ENCODE results near the gene ITPR3. TPM values are rescaled to one million over a fixed set of nuclear protein-coding genes. Genes with fewer than 3 reads are reported as not detected.

ITPR3 gene
- total RNA-seq, result 13.8 TPM

DNA sequence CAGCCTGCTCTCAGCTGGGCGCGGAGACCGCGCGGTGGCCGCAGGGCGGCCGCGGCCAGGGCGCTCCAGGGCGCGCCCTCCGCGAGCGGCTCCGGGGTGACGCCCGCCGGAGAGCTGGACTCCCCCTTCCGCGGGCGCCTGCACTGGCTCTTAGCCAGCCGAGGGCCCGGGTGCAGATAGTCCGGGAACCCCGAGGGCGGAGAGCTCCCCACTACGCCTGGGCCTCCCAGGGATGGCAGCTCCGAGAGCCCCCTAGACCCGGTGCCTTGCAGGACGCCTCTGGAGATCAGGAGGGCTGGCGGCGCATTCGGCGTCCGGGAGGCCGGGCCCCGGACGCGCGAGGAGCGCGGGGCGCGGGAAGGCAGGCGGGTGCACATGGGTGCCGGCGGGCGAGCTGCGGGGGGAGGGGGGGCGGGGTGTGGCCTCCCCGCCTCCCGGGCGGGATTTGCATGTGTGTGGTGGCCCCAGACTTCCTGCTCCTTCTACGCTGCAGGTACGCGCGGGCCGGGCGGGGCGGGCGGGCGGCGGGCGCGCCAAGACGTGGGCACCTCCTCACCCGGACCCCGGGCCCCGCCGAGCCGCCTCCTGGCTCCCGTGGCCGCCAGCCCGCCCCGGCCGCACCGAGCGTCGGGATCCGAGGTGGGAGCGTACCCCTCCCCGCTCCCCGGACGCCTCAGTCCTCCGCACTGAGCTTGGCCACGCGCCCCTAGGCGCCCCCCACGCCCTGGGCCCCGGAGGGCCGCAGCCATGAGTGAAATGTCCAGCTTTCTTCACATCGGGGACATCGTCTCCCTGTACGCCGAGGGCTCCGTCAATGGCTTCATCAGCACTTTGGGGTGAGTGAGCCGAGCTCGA, at the start of gene ITPR3:
Gene ITPR3 (plus strand): TSS at position 467 of the 855 bp plus-strand sequence. CDS start 281 bp downstream, at position 748.

DNA sequence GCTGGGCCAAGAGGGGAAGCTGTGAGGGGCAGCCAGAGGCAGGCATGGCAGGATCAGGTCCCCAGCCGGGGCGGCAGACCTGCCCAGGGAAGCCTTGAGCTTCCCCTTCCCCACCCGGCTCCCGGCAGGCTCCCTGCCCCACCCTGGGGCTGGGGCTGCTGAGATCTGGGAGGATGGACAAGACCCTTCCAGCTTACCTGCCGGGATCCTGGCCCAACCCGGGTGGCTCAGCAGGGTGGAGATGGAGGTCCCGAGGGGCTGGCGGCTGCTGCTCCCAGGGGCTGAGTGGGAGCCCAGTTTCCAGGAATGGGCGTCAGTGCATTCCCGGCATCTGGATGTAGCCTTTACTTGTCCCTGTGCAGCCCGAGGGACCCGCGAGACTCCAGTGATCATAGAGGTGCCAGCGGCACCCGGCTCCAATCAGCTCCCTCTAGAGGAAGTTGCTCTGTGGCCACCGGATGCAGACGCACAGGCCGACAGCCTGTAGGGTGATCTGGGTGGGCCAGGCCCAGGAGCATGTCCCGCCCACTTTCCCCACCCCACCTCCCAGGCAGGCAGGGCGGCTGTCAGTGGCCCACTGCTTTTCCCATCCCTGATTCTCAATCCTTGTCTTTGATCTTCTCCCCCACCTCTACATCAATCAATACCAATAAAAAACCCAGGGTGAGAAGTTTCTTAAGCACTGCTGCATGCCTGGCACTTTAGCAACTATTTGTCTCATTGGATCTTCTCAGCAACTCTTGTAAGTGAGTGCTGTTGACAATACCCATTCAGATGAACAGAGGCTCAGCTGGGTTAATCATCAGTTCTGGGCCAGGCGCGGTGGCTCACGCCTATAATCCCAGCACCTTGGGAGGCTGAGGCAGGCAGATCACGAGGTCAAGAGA, 41.1 kb upstream of the ITPR3 start, which contains the start of gene BAK1:
Gene BAK1 (minus strand): TSS at position 449 of the 887 bp plus-strand sequence. CDS start 2,672 bp downstream, outside the sequence.

DNA sequence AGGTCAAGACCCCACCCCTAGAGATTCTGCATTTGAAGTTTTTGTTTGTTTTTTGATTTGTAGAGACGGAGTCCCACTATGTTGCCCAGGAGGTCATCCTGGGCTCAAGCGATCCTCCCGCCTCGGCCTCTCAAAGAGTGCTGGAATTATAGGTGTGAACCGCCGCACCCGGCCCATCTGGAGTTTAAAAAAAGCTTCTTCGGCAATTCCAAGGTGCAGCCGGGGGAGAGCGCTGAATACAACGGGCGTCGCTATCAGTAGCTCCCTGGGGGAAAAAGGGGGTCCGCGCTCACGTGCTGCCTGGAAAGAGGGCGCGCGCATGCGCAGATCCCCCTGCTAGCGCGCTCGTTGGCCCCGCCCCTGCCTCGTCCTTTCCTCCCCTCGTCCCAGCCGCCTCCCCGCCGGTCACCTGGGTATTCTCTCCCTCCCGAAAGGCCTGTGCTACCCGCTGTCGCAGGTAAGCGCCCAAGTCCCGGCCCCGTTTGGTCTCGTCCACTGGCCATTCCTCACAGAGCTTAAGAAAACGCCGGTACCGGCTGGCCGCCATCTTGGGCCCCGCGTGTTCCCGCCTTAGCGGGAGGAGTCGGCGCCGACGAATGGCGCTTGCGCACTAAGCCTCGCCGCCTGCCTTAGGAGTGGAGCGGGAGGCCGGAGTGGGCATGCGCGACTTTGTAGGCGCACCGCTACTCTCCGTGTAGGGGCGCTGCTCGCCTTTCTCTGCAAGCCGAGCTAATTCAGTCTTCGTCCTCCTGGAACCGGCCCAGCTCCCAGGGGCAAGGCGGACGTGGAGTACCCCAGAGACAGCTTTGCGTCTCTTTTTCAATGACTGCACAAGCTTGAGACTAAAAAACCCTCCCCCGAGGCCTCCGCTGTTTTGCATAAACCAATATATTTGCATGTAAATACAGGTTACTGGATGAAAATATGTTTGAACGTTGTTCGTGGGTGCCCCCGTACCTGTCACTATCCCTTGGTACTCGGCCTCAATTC, 90.3 kb downstream of the ITPR3 start, which contains the start of gene UQCC2:
Gene UQCC2 (minus strand): TSS at position 561 of the 990 bp plus-strand sequence. CDS start 14 bp downstream, at position 547.

Small RNA genes within 50 kb of the gene (small RNA-seq; reads per million reads assigned to genes)
- gene MIR3934 (ENCODE audit: low replicate concordance), result not detected

Other genes starting within 250 kb of the ITPR3 start
- 17.9 TPM for gene KIFC1, start 229.5 kb upstream of the ITPR3 start, total RNA-seq
- 27.0 TPM for gene PHF1, start 210.3 kb upstream of the ITPR3 start, total RNA-seq
- 106 TPM for gene CUTA, start 203.2 kb upstream of the ITPR3 start, total RNA-seq
- 14.3 TPM for gene SYNGAP1, start 201.3 kb upstream of the ITPR3 start, total RNA-seq
- gene ZBTB9, start 166.7 kb upstream of the ITPR3 start, total RNA-seq, result 9.3 TPM
- 18.8 TPM for gene BAK1, start 41.0 kb upstream of the ITPR3 start, total RNA-seq
- gene UQCC2, start 90.4 kb downstream of the ITPR3 start, total RNA-seq, result 15.5 TPM
- gene IP6K3, start 125.6 kb downstream of the ITPR3 start, total RNA-seq, result 11.6 TPM
- 47.1 TPM for gene LEMD2, start 167.8 kb downstream of the ITPR3 start, total RNA-seq
- gene MLN, start 182.7 kb downstream of the ITPR3 start, total RNA-seq, result 0.53 TPM